ENCODE data around the gene TMEM205.

Gene TMEM205

DNA sequence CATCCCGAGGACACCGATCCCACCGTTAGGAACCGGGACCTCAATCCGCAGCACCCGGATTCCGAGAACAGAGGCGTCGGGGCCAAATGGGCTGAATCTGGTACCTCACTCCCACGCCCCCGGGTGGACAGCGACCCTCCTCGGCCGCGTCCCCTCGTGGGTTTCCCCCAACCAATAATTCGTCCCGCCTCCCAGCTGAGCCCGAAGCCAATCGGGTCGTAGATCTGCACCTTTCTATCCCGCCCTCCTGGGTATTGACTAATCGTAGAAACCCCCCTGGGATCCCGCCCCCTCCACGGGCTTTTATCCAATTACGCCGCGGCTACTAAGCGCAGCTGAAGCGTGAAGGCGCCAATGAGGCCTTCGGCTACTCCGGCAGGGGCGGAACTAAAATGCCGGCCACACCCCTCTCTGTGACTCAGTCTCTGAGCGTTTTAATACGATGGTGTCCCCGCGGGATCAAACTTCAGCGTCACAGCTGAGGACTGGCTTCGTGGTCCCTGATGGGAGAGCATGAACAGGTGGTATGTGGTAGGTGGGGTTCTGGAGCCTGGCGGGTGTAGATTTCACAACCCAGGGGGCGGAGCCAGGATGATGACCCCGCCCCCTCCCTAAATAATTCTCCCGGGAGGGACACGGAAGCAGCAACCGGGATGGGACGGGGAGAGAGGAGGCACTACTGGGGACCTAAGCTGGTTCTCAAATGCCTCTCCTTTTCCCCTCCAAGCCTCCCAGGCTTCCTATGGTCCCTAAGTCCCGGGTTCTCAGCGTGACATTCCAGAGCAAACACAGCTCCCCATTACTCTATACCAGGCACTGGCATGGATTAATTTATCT lies at the start of gene TMEM205, which contains the start of gene CCDC159:
Gene TMEM205 (minus strand): TSS at position 165 of the 837 bp plus-strand sequence. CDS start 649 bp downstream, outside the sequence.
Gene CCDC159 (plus strand): TSS at position 416 of the 837 bp plus-strand sequence. CDS start 88 bp downstream, at position 504.
- peak within 1 kb of the TSS; percentile 84 to 89 (median 86) for H3K4me3 ChIP-seq (ENCODE audit: low read depth in 1 of 5, low read length in 5 of 5)
- no peaks in the 10 kb centered on the region for H3K27me3 ChIP-seq (ENCODE audit: control insufficient read depth in 5 of 5, insufficient read depth in 4 of 5, low read length in 5 of 5)
- peaks cover 9 to 30% (median 26%) of the 10 kb centered on the region in 5 donors for H3K4me1 ChIP-seq (ENCODE audit: control insufficient read depth in 5 of 5, insufficient read depth in 5 of 5, low read length in 5 of 5)
- peaks cover 0 to 8% (median 6%) of the 10 kb centered on the region in 5 donors for H3K36me3 ChIP-seq (ENCODE audit: control insufficient read depth in 5 of 5, insufficient read depth in 5 of 5, low read length in 5 of 5)
- peaks cover 0 to 11% (median 9%) of the 10 kb centered on the region in 5 donors for H3K9me3 ChIP-seq (ENCODE audit: control insufficient read depth in 5 of 5, low read length in 5 of 5)
- peak within 1 kb of the TSS; percentile 70 to 84 (median 80) for H3K9ac ChIP-seq (ENCODE audit: low read length in 5 of 5)
- peak within 1 kb of the TSS; percentile 77 for H3K27ac ChIP-seq (ENCODE audit: low read depth, low read length)

DNA sequence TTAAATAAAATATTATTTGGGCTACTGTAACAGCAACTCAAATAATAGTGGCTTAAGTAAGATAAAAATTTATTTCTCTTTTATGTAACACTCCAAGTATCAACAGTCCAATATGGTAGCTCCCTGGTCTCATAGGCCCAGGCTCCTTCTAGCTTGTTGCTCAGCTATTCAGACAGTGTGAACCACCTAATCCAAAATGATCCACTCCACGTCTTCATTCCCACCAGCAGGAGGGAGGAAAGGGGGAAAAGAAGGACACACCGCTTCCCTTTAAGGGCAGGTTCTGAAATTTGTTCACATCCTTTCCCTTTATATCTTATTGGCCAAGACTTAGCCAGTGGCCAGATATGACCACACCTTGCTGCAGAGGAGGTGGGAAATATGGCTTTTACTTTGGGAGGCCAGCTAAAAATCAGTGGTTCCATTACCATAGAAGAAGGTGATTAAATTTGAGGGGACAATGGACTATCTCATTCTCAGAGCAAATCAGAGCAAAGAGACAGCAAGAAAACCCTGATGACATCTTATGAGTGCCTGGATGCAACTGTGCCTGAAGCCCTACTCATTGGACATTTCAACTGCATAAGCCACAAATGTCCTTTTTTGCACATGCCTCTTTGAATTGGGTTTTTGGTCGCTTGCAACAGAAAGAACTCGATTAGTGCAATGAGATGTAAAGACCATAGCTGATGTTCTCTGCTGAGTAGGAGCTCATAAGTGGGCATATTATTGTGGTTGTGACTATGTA lies 45.0 kb upstream of the TMEM205 start:
- Histone ChIP-seq H3K4me1 (ENCODE audit: control insufficient read depth in 5 of 5, insufficient read depth in 5 of 5, low read length in 5 of 5) (peaks cover 0 to 5% (median 0%) of the 10 kb centered on the region in 5 donors), H3K27ac (ENCODE audit: low read depth, low read length) (no peak overlapping the region), H3K9ac (ENCODE audit: low read length in 5 of 5) (no peak overlapping the region), H3K9me3 (ENCODE audit: control insufficient read depth in 5 of 5, low read length in 5 of 5) (peaks cover 0 to 9% (median 4%) of the 10 kb centered on the region in 5 donors), H3K4me3 (ENCODE audit: low read depth in 1 of 5, low read length in 5 of 5) (no peak overlapping the region), H3K27me3 (ENCODE audit: control insufficient read depth in 5 of 5, insufficient read depth in 4 of 5, low read length in 5 of 5) (no peaks in the 10 kb centered on the region), H3K36me3 (ENCODE audit: control insufficient read depth in 5 of 5, insufficient read depth in 5 of 5, low read length in 5 of 5) (peaks cover 0 to 7% (median 3%) of the 10 kb centered on the region in 5 donors)

DNA sequence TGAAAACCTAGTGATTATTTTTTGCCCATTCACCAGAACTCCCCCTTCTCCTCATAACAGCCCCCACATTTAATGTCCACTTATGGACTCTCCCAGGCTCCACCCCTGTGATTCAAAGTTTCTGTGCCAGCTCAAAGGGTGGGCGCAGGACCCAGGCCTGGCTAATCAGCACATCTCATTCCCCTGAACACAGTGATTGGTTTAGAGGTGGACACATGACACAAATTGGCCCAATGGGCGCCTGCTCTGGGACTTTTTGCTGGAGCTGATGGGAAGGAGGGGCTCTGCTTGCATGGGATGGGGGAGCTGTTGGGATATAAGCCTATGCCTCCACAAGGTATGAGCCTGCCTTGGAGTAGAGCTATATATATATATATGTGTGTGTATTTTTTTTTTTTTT lies 44.3 kb upstream of the TMEM205 start:
- no peak overlapping the region for H3K4me3 ChIP-seq (ENCODE audit: low read depth in 1 of 5, low read length in 5 of 5)

DNA sequence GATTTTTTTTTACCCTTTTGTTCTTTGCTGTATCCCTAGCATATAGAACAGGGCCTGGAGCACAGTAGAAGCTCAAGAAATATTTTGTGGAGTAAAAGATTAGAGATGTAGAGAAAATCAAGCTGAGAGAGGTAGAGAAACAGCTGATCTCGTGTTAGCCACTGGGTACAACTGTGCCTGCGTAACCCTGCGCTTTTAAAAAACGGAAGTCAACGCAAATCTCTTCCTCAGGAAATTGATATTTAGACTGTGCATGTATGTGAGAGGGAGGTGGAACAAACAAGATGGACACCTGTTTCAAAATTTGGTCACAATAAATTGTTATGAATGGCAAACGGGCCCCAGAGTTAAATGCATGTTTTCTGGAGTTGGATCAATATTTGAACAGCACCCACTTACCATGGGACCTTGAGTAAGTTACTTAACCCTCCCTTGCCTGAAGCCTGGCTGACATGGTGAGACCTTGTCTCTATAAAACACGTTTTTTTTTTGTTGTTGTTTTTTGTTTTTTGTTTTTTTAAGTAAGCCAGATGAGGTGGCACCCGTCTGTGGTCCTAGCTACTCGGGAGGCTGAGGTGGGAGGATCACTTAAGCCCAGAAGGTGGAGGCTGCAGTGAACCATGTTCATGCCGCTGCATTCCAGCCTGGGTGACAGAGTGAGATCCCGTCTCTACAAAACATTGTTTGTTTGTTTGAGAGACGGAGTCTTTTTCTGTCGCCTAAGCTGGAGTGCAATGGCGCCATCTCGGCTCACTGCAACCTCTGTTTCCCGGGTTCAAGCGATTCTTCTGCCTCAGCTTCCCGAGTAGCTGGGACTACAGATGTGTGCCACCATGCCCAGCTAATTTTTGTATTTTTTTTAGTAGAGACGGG lies 41.3 kb upstream of the TMEM205 start:
- Histone ChIP-seq H3K9me3 (ENCODE audit: control insufficient read depth in 5 of 5, low read length in 5 of 5) (peaks cover 0 to 9% (median 4%) of the 10 kb centered on the region in 5 donors), H3K4me1 (ENCODE audit: control insufficient read depth in 5 of 5, insufficient read depth in 5 of 5, low read length in 5 of 5) (peaks cover 0 to 28% (median 20%) of the 10 kb centered on the region in 5 donors), H3K27ac (ENCODE audit: low read depth, low read length) (no peak overlapping the region), H3K9ac (ENCODE audit: low read length in 5 of 5) (no peak overlapping the region), H3K27me3 (ENCODE audit: control insufficient read depth in 5 of 5, insufficient read depth in 4 of 5, low read length in 5 of 5) (peaks cover 5 to 10% (median 6%) of the 10 kb centered on the region in 5 donors), H3K4me3 (ENCODE audit: low read depth in 1 of 5, low read length in 5 of 5) (no peak overlapping the region), H3K36me3 (ENCODE audit: control insufficient read depth in 5 of 5, insufficient read depth in 5 of 5, low read length in 5 of 5) (no peaks in the 10 kb centered on the region)

More for the DNA sequence above, 44.3 kb upstream of the TMEM205 start:
- Histone ChIP-seq H3K9me3 (ENCODE audit: control insufficient read depth in 5 of 5, low read length in 5 of 5) (peaks cover 0 to 9% (median 4%) of the 10 kb centered on the region in 5 donors), H3K4me1 (ENCODE audit: control insufficient read depth in 5 of 5, insufficient read depth in 5 of 5, low read length in 5 of 5) (peaks cover 0 to 5% (median 0%) of the 10 kb centered on the region in 5 donors), H3K36me3 (ENCODE audit: control insufficient read depth in 5 of 5, insufficient read depth in 5 of 5, low read length in 5 of 5) (peaks cover 0 to 7% (median 3%) of the 10 kb centered on the region in 5 donors), H3K27me3 (ENCODE audit: control insufficient read depth in 5 of 5, insufficient read depth in 4 of 5, low read length in 5 of 5) (no peaks in the 10 kb centered on the region), H3K9ac (ENCODE audit: low read length in 5 of 5) (no peak overlapping the region), H3K27ac (ENCODE audit: low read depth, low read length) (no peak overlapping the region)

DNA sequence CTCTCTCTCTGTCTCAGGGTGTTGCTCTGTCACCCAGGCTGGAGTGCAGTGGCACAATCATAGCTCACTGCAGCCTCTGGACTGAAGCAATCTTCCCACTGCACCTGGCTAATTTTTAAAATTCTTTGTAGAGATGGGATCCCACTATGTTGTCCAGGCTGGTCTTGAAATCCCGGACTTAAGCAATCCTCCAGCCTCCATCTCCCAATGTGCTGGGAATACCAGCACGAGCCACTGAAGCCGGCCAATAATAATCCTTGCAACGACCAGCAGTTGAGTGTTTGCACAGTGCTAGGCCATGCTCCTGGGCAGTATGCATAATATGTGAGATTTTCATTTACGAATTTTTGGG lies 38.7 kb upstream of the TMEM205 start:
- Histone ChIP-seq H3K9ac (ENCODE audit: low read length in 5 of 5) (no peak overlapping the region), H3K27me3 (ENCODE audit: control insufficient read depth in 5 of 5, insufficient read depth in 4 of 5, low read length in 5 of 5) (peaks cover 5 to 14% (median 8%) of the 10 kb centered on the region in 5 donors), H3K36me3 (ENCODE audit: control insufficient read depth in 5 of 5, insufficient read depth in 5 of 5, low read length in 5 of 5) (no peaks in the 10 kb centered on the region), H3K4me3 (ENCODE audit: low read depth in 1 of 5, low read length in 5 of 5) (no peak overlapping the region), H3K27ac (ENCODE audit: low read depth, low read length) (no peak overlapping the region), H3K9me3 (ENCODE audit: control insufficient read depth in 5 of 5, low read length in 5 of 5) (no peaks in the 10 kb centered on the region), H3K4me1 (ENCODE audit: control insufficient read depth in 5 of 5, insufficient read depth in 5 of 5, low read length in 5 of 5) (peaks cover 5 to 50% (median 40%) of the 10 kb centered on the region in 5 donors)

DNA sequence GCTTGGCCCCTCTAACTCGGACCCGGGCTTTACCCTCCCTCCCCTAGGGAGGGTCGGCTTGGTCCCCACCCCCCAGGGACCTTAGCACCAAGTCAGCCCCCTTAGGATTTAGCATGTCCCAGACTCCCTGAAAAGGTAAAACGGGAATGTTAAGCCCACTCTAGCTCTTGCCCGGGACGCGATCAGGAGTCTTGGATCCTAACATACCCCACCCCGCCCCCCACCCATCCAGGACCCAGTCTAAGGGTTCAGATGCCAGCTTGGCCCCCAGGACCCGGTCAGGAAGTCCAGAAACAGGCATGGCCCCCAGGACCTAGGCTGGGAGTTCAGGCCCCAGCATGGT lies 37.6 kb upstream of the TMEM205 start:
- H3K27ac ChIP-seq (ENCODE audit: low read depth, low read length), result no peak overlapping the region

DNA sequence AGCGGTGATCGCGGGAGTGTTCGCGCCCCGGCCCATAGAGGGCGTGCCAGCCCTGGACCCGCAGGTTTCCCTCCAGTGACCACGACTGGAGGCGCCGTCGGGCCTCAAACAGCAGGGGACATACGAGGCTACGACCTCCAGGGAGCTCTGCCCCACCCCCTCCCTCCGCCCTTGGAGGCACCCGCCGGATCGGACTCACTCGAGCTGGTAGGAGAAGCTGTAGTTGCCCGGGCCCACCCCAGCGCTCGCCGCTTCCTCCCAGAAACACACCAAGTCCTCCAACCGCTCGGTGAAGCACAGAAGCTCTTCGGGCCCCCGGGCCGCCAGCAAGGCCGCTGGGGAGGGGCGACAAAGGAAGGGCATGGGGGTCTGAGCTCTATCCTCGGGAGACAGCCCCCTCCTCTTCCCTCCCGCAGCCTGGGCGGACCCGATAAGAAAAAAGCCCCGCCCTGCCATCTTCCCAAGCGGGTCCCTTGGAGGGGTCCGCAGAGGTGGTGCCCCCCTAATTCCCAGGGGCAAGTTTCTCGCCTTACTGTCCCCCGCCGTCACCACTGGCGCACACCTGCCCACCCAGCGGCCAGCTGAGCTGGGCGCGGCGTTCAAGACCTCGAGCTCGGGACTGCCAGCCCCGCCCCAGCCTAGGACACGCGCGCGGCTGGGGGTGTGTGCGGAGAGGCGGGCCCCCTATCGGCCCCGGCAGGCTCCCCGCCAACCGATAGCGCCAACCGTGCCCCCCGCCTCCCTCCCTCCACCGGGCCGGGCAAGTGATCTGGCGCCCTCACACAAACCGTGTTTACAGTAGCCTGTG lies 37.0 kb upstream of the TMEM205 start:
- peaks cover 5 to 50% (median 40%) of the 10 kb centered on the region in 5 donors for H3K4me1 ChIP-seq (ENCODE audit: control insufficient read depth in 5 of 5, insufficient read depth in 5 of 5, low read length in 5 of 5)
- no peaks in the 10 kb centered on the region for H3K9me3 ChIP-seq (ENCODE audit: control insufficient read depth in 5 of 5, low read length in 5 of 5)
- H3K9ac ChIP-seq (ENCODE audit: low read length in 5 of 5), result peak overlapping the region in 3 of 5 donors; percentile 8 to 59 (median 55)
- H3K27me3 ChIP-seq (ENCODE audit: control insufficient read depth in 5 of 5, insufficient read depth in 4 of 5, low read length in 5 of 5), result peaks cover 5 to 14% (median 8%) of the 10 kb centered on the region in 5 donors
- peak overlapping the region in 4 of 5 donors; percentile 39 to 60 (median 50) for H3K4me3 ChIP-seq (ENCODE audit: low read depth in 1 of 5, low read length in 5 of 5)
- H3K36me3 ChIP-seq (ENCODE audit: control insufficient read depth in 5 of 5, insufficient read depth in 5 of 5, low read length in 5 of 5), result peaks cover 0 to 7% (median under 1%) of the 10 kb centered on the region in 5 donors
- H3K27ac ChIP-seq (ENCODE audit: low read depth, low read length), result no peak overlapping the region

More for the DNA sequence above, 37.6 kb upstream of the TMEM205 start:
- Histone ChIP-seq H3K4me1 (ENCODE audit: control insufficient read depth in 5 of 5, insufficient read depth in 5 of 5, low read length in 5 of 5) (peaks cover 5 to 50% (median 40%) of the 10 kb centered on the region in 5 donors), H3K4me3 (ENCODE audit: low read depth in 1 of 5, low read length in 5 of 5) (peak overlapping the region in 4 of 5 donors; percentile 39 to 60 (median 50)), H3K9ac (ENCODE audit: low read length in 5 of 5) (peak overlapping the region in 3 of 5 donors; percentile 10 to 59 (median 39)), H3K36me3 (ENCODE audit: control insufficient read depth in 5 of 5, insufficient read depth in 5 of 5, low read length in 5 of 5) (peaks cover 0 to 2% (median 0%) of the 10 kb centered on the region in 5 donors), H3K9me3 (ENCODE audit: control insufficient read depth in 5 of 5, low read length in 5 of 5) (no peaks in the 10 kb centered on the region), H3K27me3 (ENCODE audit: control insufficient read depth in 5 of 5, insufficient read depth in 4 of 5, low read length in 5 of 5) (peaks cover 5 to 14% (median 8%) of the 10 kb centered on the region in 5 donors)

DNA sequence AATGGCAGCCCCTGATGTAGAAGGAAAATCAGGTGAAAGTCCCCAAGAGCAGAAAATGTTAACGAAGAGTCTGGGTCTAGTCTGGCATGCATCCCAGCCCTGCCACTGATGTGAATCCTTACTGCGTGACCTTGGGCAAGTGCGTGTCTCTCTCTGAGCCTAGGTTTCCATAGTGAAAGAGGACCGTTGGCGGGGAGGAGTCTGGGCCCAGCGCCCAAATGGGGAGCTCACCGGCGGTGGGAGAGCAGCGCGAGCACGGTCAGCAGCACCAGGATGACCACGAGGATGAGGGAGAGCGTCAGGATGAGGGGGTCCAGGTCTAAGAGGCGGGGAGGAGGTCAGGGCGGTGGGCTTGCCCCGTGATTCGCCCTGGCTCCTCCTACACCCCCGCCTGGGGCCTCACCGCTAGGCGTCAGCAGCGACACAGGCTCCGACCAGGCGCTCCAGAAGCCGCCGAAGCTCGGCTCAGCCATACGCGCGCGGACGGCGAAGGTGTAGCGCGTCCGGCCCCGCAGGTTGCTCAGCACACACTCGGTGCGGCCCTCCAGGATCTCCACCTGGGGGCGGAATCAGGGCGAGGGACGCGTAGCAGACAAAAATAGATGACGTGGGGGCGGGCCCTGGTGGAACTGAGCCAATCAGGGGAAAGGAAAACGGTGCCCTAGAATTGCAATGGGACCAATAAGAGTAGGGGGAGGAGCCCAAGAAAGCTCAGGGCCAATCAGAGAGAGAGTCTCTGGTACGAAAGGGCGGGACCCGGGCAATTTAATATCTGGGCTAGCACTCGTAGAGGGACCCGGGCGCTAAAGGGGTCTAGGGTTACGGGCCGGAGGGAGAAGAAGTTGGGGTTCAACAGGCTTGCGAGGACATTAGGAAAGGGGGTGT lies 34.8 kb upstream of the TMEM205 start:
- Histone ChIP-seq H3K9me3 (ENCODE audit: control insufficient read depth in 5 of 5, low read length in 5 of 5) (no peaks in the 10 kb centered on the region), H3K27ac (ENCODE audit: low read depth, low read length) (peak overlapping the region; percentile 74), H3K4me3 (ENCODE audit: low read depth in 1 of 5, low read length in 5 of 5) (peak overlapping the region; percentile 57 to 86 (median 74)), H3K27me3 (ENCODE audit: control insufficient read depth in 5 of 5, insufficient read depth in 4 of 5, low read length in 5 of 5) (peaks cover 5 to 14% (median 8%) of the 10 kb centered on the region in 5 donors), H3K9ac (ENCODE audit: low read length in 5 of 5) (peak overlapping the region; percentile 47 to 89 (median 68)), H3K4me1 (ENCODE audit: control insufficient read depth in 5 of 5, insufficient read depth in 5 of 5, low read length in 5 of 5) (peaks cover 5 to 54% (median 47%) of the 10 kb centered on the region in 5 donors), H3K36me3 (ENCODE audit: control insufficient read depth in 5 of 5, insufficient read depth in 5 of 5, low read length in 5 of 5) (peaks cover 0 to 9% (median 6%) of the 10 kb centered on the region in 5 donors)
